Panc1 (cell line): ENCODE results near the gene DNASE2B. TPM values are rescaled to one million over a fixed set of nuclear protein-coding genes. Genes with fewer than 3 reads are reported as not detected.
A peak's percentile ranks its signal among the peaks of the same experiment; 100 is the strongest.

Experiments used
- ATAC-seq: fragments of 200-7000 bp; cut with Tn5 transposase; 2 replicates; pipeline ENCODE4 v1.9.1; 2020; ENCODE audit warnings: mild to moderate bottlenecking, moderate library complexity
- Bru-seq: library from RNA; stranded (reverse); fragments of 400-500 nt; gene quantifications from one replicate; lab custom pipeline; 2021; lab: Mats Ljungman, UMichigan
- BruChase-seq, 2 experiments: library from RNA; stranded (reverse); fragments of 400-500 nt; gene quantifications; one replicate each; lab custom pipeline; 2021; lab: Mats Ljungman, UMichigan
- BruUV-seq: library from RNA; stranded (reverse); fragments of 400-500 nt; replicated peaks from 2 replicates; lab custom pipeline; 2021; lab: Mats Ljungman, UMichigan
- CTCF ChIA-PET: fragments of 300-600 bp; sonication (Branson Sonifier 250); formaldehyde crosslinking; loops from one replicate; lab custom pipeline; 2022; ENCODE audit warnings: antibody characterized with exemption; lab: Charles Lee
- POLR2A ChIA-PET: fragments of 300-600 bp; sonication (Branson Sonifier 250); formaldehyde crosslinking; loops from one replicate; lab custom pipeline; 2022; ENCODE audit warnings: antibody characterized with exemption; lab: Charles Lee
- DNase-seq: peaks from one replicate; pipeline ENCODE4 v3.0.0-alpha.2; 2010; ENCODE audit warnings: low read depth, low spot score
- H3K27ac ChIP-seq: 2 replicates; pipeline ENCODE4 v1.5.1; 2011; ENCODE audit warnings: mild to moderate bottlenecking, low read length, inconsistent platforms
- H3K27me3 ChIP-seq: fragments of 200-500 bp; sonication (Bioruptor generic); 2 replicates; pipeline ENCODE4 v1.6.0; 2014; ENCODE audit warnings: low read length, inconsistent platforms; ENCODE audit not compliant: control insufficient read depth, insufficient read depth
- H3K36me3 ChIP-seq: fragments of 200-500 bp; sonication (Bioruptor generic); 2 replicates; pipeline ENCODE4 v1.5.1; 2014; ENCODE audit warnings: inconsistent platforms, mild to moderate bottlenecking, low read length, moderate library complexity; ENCODE audit not compliant: control insufficient read depth, insufficient read depth
- H3K4me1 ChIP-seq: 2 replicates; pipeline ENCODE4 v1.5.1; 2011; ENCODE audit warnings: inconsistent platforms, mild to moderate bottlenecking, low read length, moderate library complexity; ENCODE audit not compliant: control insufficient read depth, insufficient read depth
- H3K4me3 ChIP-seq, 2 experiments: 2 replicates each; pipeline ENCODE4 v1.5.1; 2011 to 2012; ENCODE audit warnings: low read depth in 2 of 2, low read length in 2 of 2, mild to moderate bottlenecking in 2 of 2, inconsistent platforms in 1 of 2, moderate library complexity in 1 of 2
- H3K9me3 ChIP-seq: fragments of 200-500 bp; sonication (Bioruptor generic); 2 replicates; pipeline ENCODE4 v1.5.1; 2014; ENCODE audit warnings: low read depth, mild to moderate bottlenecking, inconsistent platforms, low read length, moderate library complexity; ENCODE audit not compliant: control insufficient read depth, insufficient read depth
- POLR2AphosphoS5 ChIP-seq: IDR thresholded peaks from 2 replicates; pipeline ENCODE4 v1.6.1; 2012; ENCODE audit warnings: mild to moderate bottlenecking, low read depth, low read length, moderate library complexity
- SIN3A ChIP-seq: IDR thresholded peaks from 2 replicates; pipeline ENCODE4 v1.6.1; 2012; ENCODE audit warnings: low read depth, mild to moderate bottlenecking, low read length, moderate library complexity, borderline replicate concordance; ENCODE audit not compliant: insufficient read depth
- TCF7L2 ChIP-seq: IDR thresholded peaks from 2 replicates; pipeline ENCODE4 v1.6.1; 2011; ENCODE audit warnings: mild to moderate bottlenecking, low read depth, low read length, inconsistent platforms
- in situ Hi-C: cut with HindIII; loops from 2 replicates; pipeline ENCODE4 v1.10.0; 2016; ENCODE audit warnings: low sequenced_read_pairs, low pct_unique_long_range_greater_than_20kb
- intact Hi-C: fragments of 100-400 bp; cut with micrococcal nuclease; formaldehyde crosslinking; loops from one replicate; pipeline ENCODE4 v1.10.0; 2022; ENCODE audit not compliant: unreplicated experiment
- long read RNA-seq: library from polyadenylated mRNA; unstranded; transcript quantifications from one replicate; pipeline ENCODE4 v2.0.0, GENCODE V29; 2021; ENCODE audit not compliant: unreplicated experiment
- polyA plus RNA-seq: library from polyadenylated mRNA; unstranded; fragments of >200 nt; gene quantifications from one replicate; pipeline ENCODE4 v1.2.1, GENCODE V29; 2012; ENCODE audit warnings: missing spikeins; ENCODE audit not compliant: insufficient read length
- total RNA-seq: library from RNA; stranded (reverse); gene quantifications from one replicate; pipeline ENCODE4 v1.2.1, GENCODE V29; 2021; ENCODE audit not compliant: unreplicated experiment
- TF ChIP-seq, protein P1 (sequence below), 2 experiments: IDR thresholded peaks; 2 replicates each; pipeline ENCODE4 v1.6.1; 2011 to 2012; ENCODE audit warnings: low read depth in 2 of 2, control low read depth in 1 of 2, low read length in 1 of 2, mild to moderate bottlenecking in 1 of 2, moderate library complexity in 1 of 2; ENCODE audit not compliant: insufficient read depth in 1 of 2
- TF ChIP-seq, protein P2 (sequence below): fragments of 450-650 bp; IDR thresholded peaks from 2 replicates; pipeline ENCODE4 v1.5.1; 2017; ENCODE audit warnings: mild to moderate bottlenecking

DNASE2B gene, protein sequence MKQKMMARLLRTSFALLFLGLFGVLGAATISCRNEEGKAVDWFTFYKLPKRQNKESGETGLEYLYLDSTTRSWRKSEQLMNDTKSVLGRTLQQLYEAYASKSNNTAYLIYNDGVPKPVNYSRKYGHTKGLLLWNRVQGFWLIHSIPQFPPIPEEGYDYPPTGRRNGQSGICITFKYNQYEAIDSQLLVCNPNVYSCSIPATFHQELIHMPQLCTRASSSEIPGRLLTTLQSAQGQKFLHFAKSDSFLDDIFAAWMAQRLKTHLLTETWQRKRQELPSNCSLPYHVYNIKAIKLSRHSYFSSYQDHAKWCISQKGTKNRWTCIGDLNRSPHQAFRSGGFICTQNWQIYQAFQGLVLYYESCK
- total RNA-seq: not detected
- not detected for polyA plus RNA-seq
- percentile 5 among the genes with signal in this experiment for Bru-seq, nascent RNA
- BruChase-seq, experiment 1, labeled RNA remaining after a 2-hour chase: percentile 5 among the genes with signal in this experiment
- BruChase-seq, experiment 2, labeled RNA remaining after a 6-hour chase: percentile 6 among the genes with signal in this experiment
- long read RNA-seq: 0 reads

DNA sequence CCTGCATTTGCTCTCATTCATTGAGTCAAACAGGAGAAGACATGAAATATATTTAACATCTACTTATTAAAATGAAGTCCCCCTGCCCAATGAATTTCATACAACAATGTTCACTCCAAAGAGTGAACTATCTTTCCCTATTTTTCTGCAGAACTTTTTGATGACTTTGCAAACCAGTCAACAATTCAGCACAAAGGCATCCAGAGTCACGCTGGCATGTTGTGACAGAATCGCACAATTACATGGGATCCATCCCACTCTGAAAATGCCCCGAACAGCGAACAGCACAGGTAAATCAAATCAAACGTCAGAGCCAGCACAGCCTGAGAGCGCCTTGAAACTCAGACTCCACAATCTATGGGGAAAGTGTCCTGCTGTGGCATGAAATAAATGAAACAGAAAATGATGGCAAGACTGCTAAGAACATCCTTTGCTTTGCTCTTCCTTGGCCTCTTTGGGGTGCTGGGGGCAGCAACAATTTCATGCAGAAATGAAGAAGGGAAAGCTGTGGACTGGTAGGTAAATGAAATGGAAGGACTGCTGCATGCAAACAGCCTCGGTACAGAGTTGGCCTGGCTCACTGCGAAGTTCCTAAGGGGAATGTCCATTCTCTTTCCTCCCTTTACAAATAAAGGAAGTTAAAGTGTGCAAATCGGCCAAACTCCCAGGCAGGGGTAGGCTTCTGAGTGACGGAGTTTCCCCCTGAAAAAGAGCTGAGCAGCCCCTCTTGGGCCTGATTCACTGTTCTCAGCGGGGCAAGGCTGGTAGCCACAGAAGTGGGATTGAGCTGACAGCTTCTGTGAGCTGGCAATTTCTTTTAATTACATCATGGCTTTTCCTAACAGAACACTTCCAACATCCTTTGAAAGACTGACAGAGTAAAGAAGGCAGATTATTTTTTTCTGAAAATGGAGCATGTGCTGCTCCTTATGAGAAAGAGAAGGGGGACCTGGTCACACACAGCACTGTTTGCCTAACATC, at the start of gene DNASE2B:
DNASE2B (plus strand) TSS at position 310 of the 981 bp plus-strand sequence; CDS start at position 391, 81 bp downstream.
- Histone ChIP-seq H3K4me1 (no peaks in the 10 kb centered on the region), H3K27ac (no peak within 1 kb of the TSS; the same call in 1 of the 2 replicates), H3K9me3 (no peaks in the 10 kb centered on the region; the same call in 1 of the 2 replicates), H3K36me3 (no peaks in the 10 kb centered on the region), H3K27me3 (no peaks in the 10 kb centered on the region), H3K4me3 (no peak within 1 kb of the TSS)
- intact Hi-C loops (no loop called here), in situ Hi-C loops (no loop called here)
- no TSS peak for BruUV-seq
- ChIA-PET CTCF (no interaction called here), POLR2A (interaction anchor here (0.5 to 0.6 kb wide), 2 partner anchors 13 to 452 kb away, joined by 5 to 17 read pairs; no protein-coding TSS in a partner anchor)
- ATAC-seq (no peak), DNase-seq (no peak)
- no peak for TF ChIP-seq TCF7L2
- TF ChIP-seq SIN3A: no peak
- TF ChIP-seq, protein P1, sequence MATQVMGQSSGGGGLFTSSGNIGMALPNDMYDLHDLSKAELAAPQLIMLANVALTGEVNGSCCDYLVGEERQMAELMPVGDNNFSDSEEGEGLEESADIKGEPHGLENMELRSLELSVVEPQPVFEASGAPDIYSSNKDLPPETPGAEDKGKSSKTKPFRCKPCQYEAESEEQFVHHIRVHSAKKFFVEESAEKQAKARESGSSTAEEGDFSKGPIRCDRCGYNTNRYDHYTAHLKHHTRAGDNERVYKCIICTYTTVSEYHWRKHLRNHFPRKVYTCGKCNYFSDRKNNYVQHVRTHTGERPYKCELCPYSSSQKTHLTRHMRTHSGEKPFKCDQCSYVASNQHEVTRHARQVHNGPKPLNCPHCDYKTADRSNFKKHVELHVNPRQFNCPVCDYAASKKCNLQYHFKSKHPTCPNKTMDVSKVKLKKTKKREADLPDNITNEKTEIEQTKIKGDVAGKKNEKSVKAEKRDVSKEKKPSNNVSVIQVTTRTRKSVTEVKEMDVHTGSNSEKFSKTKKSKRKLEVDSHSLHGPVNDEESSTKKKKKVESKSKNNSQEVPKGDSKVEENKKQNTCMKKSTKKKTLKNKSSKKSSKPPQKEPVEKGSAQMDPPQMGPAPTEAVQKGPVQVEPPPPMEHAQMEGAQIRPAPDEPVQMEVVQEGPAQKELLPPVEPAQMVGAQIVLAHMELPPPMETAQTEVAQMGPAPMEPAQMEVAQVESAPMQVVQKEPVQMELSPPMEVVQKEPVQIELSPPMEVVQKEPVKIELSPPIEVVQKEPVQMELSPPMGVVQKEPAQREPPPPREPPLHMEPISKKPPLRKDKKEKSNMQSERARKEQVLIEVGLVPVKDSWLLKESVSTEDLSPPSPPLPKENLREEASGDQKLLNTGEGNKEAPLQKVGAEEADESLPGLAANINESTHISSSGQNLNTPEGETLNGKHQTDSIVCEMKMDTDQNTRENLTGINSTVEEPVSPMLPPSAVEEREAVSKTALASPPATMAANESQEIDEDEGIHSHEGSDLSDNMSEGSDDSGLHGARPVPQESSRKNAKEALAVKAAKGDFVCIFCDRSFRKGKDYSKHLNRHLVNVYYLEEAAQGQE (IDR thresholded peaks at IDR 0.05; ENCODE audit: insufficient read depth in 1 of 2, low read depth in 2 of 2, low read length in 1 of 2): no peak
- TF ChIP-seq, protein P2, sequence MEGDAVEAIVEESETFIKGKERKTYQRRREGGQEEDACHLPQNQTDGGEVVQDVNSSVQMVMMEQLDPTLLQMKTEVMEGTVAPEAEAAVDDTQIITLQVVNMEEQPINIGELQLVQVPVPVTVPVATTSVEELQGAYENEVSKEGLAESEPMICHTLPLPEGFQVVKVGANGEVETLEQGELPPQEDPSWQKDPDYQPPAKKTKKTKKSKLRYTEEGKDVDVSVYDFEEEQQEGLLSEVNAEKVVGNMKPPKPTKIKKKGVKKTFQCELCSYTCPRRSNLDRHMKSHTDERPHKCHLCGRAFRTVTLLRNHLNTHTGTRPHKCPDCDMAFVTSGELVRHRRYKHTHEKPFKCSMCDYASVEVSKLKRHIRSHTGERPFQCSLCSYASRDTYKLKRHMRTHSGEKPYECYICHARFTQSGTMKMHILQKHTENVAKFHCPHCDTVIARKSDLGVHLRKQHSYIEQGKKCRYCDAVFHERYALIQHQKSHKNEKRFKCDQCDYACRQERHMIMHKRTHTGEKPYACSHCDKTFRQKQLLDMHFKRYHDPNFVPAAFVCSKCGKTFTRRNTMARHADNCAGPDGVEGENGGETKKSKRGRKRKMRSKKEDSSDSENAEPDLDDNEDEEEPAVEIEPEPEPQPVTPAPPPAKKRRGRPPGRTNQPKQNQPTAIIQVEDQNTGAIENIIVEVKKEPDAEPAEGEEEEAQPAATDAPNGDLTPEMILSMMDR: no peak
- no peak for TF ChIP-seq POLR2AphosphoS5

DNA sequence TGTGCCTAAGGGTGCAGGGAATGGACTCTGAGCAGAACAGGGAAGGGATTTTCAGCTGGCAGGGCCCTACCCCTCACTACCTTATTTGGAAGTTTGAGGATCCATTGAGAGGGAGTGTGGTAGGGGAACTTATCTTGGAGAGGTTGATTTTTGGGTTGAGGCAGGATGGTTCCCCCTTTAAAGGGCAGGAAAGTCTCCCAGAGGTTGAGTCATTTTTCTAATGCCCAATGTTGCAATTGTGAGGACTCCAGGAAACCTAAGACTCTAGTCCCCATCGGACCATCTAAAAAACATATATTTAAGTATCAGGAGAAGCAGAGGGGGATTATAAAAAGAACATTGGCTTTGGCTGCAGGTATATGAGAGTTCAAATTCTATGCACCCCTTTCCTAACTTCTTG, 49.5 kb upstream of the DNASE2B start:
- intact Hi-C loops (no loop called here), in situ Hi-C loops (no loop called here)
- CTCF ChIA-PET: no interaction called here
- Histone ChIP-seq H3K36me3 (no peaks in the 10 kb centered on the region), H3K27me3 (no peaks in the 10 kb centered on the region), H3K4me1 (no peaks in the 10 kb centered on the region; the same call in 1 of the 2 replicates), H3K27ac (no peak overlapping the region), H3K4me3 (no peak overlapping the region), H3K9me3 (no peaks in the 10 kb centered on the region)
- no peak for DNase-seq
- ATAC-seq: no peak
- BruUV-seq: no TSS peak
- POLR2A ChIA-PET: no interaction called here
- no peak for TF ChIP-seq SIN3A
- TF ChIP-seq, protein P2: no peak; the same call in 1 of the 2 replicates
- no peak for TF ChIP-seq TCF7L2
- no peak for TF ChIP-seq POLR2AphosphoS5
- TF ChIP-seq, protein P1 (IDR thresholded peaks at IDR 0.05; ENCODE audit: insufficient read depth in 1 of 2, low read depth in 2 of 2, low read length in 1 of 2): no peak
